AG04449 (cell line): Measurements from ENCODE around the gene ABCG1.
"Not testable (repeated sequence)": the region's sequence is repeated elsewhere in the genome, so short reads cannot be mapped to it uniquely, and the experiment has no call there.

Experiments
- CTCF ChIA-PET: fragments of 350-600 bp; formaldehyde crosslinking; extraction: SDS; loops from one replicate; lab custom pipeline; 2021; ENCODE audit warnings: antibody characterized with exemption; lab: Yijun Ruan, JAX
- POLR2A ChIA-PET: fragments of 400-600, 350-600 bp; formaldehyde crosslinking; extraction: SDS; loops from one replicate; lab custom pipeline; 2020; ENCODE audit warnings: antibody characterized with exemption, inconsistent platforms; lab: Yijun Ruan, JAX
- DNase-seq: peaks from one replicate; pipeline ENCODE4 v3.0.0-alpha.2; 2010; ENCODE audit warnings: low read depth, low spot score
- H3K4me3 ChIP-seq: 2 replicates; pipeline ENCODE4 v1.5.1; 2011; ENCODE audit warnings: low read depth, mild to moderate bottlenecking, control low read depth, low read length
- TF ChIP-seq, protein P1 (sequence below): IDR thresholded peaks from one replicate; pipeline ENCODE4 v1.5.1; 2011; ENCODE audit warnings: mild to moderate bottlenecking, moderate library complexity, low read length, control low read depth, inconsistent platforms; ENCODE audit not compliant: insufficient read depth; ENCODE audit errors: missing control alignments

Gene ABCG1

DNA sequence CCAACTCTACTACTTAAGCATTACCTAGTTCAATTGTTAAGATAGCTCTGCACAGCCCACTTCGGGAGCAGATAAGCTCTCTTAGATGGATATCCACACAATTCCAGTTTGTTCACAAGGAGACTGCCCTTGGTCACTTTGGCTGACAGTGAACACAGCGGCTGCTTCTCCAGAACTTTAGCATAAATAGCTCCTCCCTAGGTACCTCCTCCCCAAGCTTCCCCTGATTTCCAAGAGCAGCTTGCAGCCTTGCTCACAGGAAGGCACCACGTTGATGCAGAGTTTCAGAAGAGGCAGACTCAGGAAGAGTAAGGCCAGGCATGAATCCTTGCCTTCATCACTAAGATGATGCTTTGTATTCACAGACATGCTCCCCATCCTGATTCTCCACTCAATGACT, 71.6 kb downstream of the ABCG1 start:
- no peak for DNase-seq
- TF ChIP-seq, protein P1, sequence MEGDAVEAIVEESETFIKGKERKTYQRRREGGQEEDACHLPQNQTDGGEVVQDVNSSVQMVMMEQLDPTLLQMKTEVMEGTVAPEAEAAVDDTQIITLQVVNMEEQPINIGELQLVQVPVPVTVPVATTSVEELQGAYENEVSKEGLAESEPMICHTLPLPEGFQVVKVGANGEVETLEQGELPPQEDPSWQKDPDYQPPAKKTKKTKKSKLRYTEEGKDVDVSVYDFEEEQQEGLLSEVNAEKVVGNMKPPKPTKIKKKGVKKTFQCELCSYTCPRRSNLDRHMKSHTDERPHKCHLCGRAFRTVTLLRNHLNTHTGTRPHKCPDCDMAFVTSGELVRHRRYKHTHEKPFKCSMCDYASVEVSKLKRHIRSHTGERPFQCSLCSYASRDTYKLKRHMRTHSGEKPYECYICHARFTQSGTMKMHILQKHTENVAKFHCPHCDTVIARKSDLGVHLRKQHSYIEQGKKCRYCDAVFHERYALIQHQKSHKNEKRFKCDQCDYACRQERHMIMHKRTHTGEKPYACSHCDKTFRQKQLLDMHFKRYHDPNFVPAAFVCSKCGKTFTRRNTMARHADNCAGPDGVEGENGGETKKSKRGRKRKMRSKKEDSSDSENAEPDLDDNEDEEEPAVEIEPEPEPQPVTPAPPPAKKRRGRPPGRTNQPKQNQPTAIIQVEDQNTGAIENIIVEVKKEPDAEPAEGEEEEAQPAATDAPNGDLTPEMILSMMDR: no peak
- POLR2A ChIA-PET: no interaction called here
- CTCF ChIA-PET: no interaction called here
- H3K4me3 ChIP-seq: no peak overlapping the region

DNA sequence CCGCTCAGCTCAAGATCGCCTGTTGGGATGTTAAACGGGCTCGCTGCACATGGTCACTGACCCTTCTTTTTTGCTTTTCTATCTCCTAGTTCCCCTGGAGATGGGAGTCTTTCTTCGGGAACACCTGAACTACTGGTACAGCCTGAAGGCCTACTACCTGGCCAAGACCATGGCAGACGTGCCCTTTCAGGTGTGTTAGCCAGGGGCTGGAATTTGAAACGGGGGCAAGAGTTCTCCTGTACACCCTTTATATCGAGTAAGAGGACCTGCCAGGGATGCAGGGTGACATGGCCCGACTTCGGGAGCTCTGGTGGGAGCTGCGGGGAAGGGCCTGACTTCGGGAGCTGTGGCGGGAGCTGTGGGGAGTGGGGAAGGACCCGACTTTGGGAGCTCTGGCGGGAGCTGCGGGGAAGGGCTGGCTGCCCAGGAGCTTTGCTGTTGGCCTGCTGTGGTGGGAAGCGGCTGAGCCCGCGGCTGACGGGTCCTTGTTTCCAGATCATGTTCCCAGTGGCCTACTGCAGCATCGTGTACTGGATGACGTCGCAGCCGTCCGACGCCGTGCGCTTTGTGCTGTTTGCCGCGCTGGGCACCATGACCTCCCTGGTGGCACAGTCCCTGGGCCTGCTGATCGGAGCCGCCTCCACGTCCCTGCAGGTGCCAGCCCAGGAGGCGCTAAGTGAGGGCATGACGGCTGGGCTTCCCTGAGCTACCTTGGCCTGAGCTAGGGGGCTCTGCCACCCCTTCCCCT, 72.2 kb downstream of the ABCG1 start:
- POLR2A ChIA-PET: no interaction called here
- CTCF ChIA-PET: no interaction called here

DNA sequence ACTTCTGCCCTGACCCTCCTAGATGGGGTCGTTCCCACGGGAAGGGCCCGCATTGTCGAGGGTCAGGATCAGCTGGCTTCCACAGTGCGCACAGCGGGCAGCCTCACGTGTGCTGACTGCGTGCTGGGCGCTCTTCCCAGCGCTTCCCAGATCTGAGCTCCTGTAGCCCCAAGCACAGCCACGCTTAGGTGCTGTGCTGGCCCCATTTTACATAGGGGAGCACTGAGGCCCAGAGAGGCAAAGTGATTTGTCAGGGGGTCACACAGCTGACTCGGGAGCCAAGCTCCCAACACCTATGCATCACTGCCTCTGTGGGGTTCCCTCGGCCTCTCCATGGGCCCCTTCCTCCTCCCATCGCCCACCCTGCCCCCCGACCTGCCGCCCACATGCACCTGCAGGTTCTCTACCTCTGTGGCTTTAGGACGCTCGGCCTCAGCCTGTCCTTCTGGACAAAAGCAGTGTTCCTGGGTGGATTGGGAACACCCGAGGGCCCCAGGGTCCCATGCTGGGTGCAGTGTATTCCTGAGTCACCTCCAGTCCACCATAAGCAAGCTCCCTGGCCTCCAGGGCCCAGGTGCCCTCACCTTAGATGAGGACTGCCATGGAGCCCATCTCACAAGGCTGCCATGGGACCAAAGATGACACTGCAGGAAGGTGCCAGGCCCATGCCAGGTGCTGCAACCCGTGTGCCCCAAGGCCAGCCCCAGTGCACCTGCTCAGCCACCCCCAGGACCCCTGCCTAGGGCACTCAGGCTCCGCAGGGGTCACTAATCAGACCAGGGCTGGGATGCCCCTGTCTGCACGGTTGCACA, 73.0 kb downstream of the ABCG1 start:
- ChIA-PET CTCF (no interaction called here), POLR2A (no interaction called here)
- no peak for DNase-seq
- TF ChIP-seq, protein P1: no peak
- H3K4me3 ChIP-seq: no peak overlapping the region

More for the DNA sequence above, 72.2 kb downstream of the ABCG1 start:
- DNase-seq: no peak
- TF ChIP-seq, protein P1: no peak
- no peak overlapping the region for H3K4me3 ChIP-seq

DNA sequence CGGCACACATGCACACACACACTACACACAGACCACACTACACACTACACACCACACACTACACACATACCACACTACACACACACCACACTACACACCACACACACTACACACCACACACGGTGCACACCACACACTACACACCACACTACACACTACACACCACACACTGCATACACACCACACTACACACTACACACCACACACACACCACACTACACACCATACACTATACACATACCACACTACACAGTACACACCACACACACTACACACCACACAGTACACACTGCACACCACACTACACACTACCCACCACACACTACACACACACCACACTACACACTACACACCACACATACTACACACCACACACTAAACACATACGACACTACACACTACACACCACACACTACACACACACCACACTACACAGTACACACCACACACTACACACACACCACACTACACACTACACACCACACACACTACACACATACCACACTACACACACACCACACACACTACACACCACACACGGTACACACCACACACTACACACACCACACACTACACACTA, 73.7 kb downstream of the ABCG1 start:
- CTCF ChIA-PET, POLR2A ChIA-PET, DNase-seq: not testable (repeated sequence)

DNA sequence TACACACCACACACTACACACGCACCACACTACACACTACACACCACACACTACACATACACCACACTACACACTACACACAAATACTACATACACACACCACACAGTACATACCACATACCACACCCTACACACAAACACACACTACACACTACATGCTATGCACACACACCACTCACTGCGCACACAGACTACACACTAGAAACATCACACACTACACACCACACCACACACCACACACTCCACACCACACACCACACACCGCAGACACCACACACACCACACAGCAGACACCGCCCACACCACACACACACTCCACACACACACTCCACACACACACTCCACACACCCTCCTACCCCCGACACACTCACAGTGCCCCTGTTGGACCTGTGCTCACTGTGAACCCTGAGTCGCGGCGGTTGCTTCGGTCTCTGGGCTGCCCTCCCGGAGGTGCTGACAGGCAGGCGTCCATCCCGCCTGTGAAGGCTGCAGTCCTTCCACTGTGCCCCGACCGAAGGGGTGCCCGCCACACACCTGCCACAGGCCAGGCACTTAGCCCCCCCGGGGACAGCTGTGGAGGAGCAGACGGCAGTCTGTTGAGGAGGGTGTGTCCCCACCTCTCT, 74.8 kb downstream of the ABCG1 start:
- no peak for DNase-seq
- no peak overlapping the region for H3K4me3 ChIP-seq
- ChIA-PET POLR2A (no interaction called here), CTCF (no interaction called here)
- TF ChIP-seq, protein P1: no peak

More for the DNA sequence above, 73.7 kb downstream of the ABCG1 start:
- H3K4me3 ChIP-seq: not testable (repeated sequence)

DNA sequence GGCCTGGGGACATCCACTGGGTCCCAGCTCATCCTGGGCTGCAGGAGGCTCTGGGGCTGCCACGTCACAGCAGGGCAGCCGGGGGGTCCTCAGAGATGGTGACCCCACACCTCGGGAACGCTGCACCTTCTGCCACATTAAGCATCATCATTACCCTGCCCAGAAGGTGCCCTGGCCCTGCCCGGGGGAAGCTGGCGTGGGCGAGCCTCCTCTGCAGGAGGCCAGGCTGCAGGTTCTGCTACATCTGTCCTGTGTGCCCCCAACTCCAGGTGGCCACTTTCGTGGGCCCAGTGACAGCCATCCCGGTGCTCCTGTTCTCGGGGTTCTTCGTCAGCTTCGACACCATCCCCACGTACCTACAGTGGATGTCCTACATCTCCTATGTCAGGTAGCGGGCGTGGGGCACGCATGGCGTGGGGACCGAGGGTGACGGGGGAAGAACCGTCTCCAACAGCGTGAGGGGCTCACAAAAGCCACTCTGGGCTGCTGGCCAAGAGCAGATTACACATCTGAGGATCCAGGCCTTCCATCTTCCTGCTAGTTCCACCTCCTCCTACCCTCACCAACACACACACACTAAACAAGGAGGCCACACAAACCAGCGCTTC, 75.4 kb downstream of the ABCG1 start:
- TF ChIP-seq, protein P1: no peak
- no peak overlapping the region for H3K4me3 ChIP-seq
- ChIA-PET POLR2A (no interaction called here), CTCF (no interaction called here)
- DNase-seq: no peak
